Measurements from ENCODE around the gene PDE6H.

PDE6H gene
- total RNA-seq = 0.36 to 9.6 (median 0.86) reads per million in 18 experiments

GRCh38 chr12:14972816-14973215 lies at the start of gene PDE6H:
TSS of gene PDE6H (plus strand) at chr12:14973042. CDS start at chr12:14978013, 4,971 bp downstream.
- no peak for DNase-seq

- DNase-seq = peak; percentile 6 to 18
Observed at GRCh38 chr12:14923944-14924343, 48.9 kb upstream of the PDE6H start.

- DNase-seq = no peak
Observed at GRCh38 chr12:14924541-14924940, 48.3 kb upstream of the PDE6H start.

GRCh38 chr12:14927267-14927666 lies 45.6 kb upstream of the PDE6H start:
- no peak for DNase-seq

GRCh38 chr12:14928931-14929330 lies 43.9 kb upstream of the PDE6H start:
- no peak for DNase-seq

GRCh38 chr12:14930299-14930698 lies 42.5 kb upstream of the PDE6H start:
- DNase-seq = no peak

GRCh38 chr12:14931359-14931758 lies 41.5 kb upstream of the PDE6H start:
- DNase-seq = no peak

- no peak for DNase-seq
Observed at GRCh38 chr12:14931791-14932560, 40.9 kb upstream of the PDE6H start.

GRCh38 chr12:14934511-14934910 lies 38.3 kb upstream of the PDE6H start:
- DNase-seq = no peak

GRCh38 chr12:14935031-14935430 lies 37.8 kb upstream of the PDE6H start:
- DNase-seq = no peak

GRCh38 chr12:14936224-14936861 lies 36.5 kb upstream of the PDE6H start:
- DNase-seq = peak in 1 of 2 donors; percentile 24

GRCh38 chr12:14937014-14937413 lies 35.8 kb upstream of the PDE6H start:
- no peak for DNase-seq

GRCh38 chr12:14937689-14938088 lies 35.2 kb upstream of the PDE6H start:
- peak; percentile 27 to 29 for DNase-seq

- no peak for DNase-seq
Observed at GRCh38 chr12:14938301-14938700, 34.5 kb upstream of the PDE6H start, which contains the start of gene ERP27. TSS of gene ERP27 (minus strand) at chr12:14938537. CDS start at chr12:14938508, 29 bp downstream.

- no peak for DNase-seq
Observed at GRCh38 chr12:14941369-14941768, 31.5 kb upstream of the PDE6H start.

GRCh38 chr12:14942196-14942931 lies 30.5 kb upstream of the PDE6H start:
- DNase-seq = no peak

GRCh38 chr12:14946162-14946561 lies 26.7 kb upstream of the PDE6H start:
- DNase-seq = no peak

GRCh38 chr12:14946861-14947260 lies 26.0 kb upstream of the PDE6H start:
- no peak for DNase-seq

GRCh38 chr12:14948672-14949071 lies 24.2 kb upstream of the PDE6H start:
- DNase-seq = peak; percentile 84 to 85

- no peak for DNase-seq
Observed at GRCh38 chr12:14949631-14950030, 23.2 kb upstream of the PDE6H start.

GRCh38 chr12:14950421-14950820 lies 22.4 kb upstream of the PDE6H start:
- peak in 1 of 2 donors; percentile 17 for DNase-seq

GRCh38 chr12:14950982-14951746 lies 21.7 kb upstream of the PDE6H start:
- DNase-seq = no peak

- DNase-seq = no peak
Observed at GRCh38 chr12:14951851-14952250, 21.0 kb upstream of the PDE6H start.
